ENCODE results near the gene CEP131.
"Not testable (repeated sequence)": the region's sequence is repeated elsewhere in the genome, so short reads cannot be mapped to it uniquely, and the experiment has no call there.

The CEP131 gene

DNA sequence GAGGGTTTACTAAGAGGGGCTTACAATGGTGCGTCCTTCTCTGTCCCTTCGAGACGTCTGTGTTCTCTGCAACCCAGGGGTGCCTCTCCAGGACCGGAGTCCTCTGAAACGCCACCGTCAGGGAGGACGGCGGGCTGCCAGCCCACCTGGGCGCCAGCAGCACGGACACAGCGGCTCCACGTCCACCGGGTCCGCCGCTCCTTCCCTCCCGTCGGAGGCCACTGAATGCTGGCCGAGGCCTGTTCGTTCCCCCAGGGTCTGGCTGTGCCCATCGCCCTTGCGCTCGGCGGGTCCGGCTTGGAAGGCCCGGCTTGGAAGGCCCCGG is 15.7 kb upstream of the CEP131 start:
- no peak for DNase-seq

- DNase-seq, result no peak
Measured at GRCh38 chr17:81237591-81238489, 15.1 kb upstream of the CEP131 start.

GRCh38 chr17:81236784-81237183 is 14.0 kb upstream of the CEP131 start:
- no peak for DNase-seq

GRCh38 chr17:81235822-81236740 is 13.3 kb upstream of the CEP131 start:
- DNase-seq, result no peak

DNA sequence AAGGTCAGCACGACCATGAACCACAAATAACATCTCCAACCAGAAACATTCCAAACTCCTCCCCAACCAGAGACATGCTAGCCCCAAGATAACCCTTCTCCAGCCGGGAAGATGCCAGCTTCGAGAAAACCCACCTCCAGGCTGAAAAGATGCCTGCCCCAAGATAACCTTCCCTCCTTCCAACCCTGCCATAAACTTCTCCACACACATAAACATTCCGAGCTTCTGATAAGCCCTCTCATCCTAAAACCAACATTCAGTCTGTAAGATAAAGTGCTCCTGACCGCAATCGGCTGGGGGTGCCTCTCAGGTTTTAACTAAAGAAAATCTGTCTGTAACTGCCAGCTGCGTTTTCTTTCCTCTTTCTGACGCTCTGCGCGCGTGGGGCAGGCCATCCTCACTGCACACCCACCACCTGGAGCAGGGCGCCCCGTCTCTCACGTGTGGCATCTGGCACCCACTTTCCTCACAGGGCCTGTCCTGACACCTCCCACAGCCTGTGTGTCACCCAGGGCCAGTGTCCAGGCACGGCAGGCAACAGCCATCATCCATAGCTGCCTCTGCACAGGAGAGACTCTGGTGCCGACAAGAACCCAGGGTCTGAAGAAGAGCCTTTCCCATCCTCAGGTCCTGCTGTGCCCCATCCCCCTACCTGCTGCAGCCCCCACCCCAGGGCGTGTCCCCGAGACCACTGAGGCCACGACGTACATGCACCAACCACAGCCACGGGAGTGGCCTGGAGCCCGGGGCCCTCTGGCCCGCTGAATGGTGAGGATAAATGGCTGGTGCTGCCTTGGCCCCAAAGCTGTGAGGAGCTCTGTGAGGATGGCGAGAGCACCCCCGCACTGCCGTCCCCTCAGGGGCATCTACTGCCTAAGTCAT is 12.4 kb upstream of the CEP131 start:
- DNase-seq, result no peak

DNA sequence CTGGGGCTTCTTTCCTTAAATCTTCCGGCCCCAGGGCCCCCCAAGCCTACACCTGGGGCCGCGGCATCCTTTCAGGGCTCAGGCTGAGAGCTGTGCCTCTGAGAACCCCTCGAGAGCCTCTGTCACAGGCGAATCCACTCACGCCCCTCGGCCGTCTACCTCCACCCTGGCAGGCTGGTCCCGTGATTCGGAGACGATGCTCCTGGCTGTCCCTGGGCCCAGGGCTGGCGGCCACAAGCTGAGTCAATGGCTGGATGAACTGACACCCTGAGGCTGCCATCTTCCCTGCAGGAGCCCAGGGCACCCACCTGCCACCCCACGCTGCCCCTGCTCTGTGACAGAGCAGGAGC is 11.7 kb upstream of the CEP131 start:
- DNase-seq, result no peak

- DNase-seq, result no peak
Measured at GRCh38 chr17:81233811-81234505, 11.2 kb upstream of the CEP131 start.

- no peak for DNase-seq
Measured at GRCh38 chr17:81233316-81233715, 10.6 kb upstream of the CEP131 start.

GRCh38 chr17:81232616-81233241 is 10.0 kb upstream of the CEP131 start:
- no peak for DNase-seq

DNA sequence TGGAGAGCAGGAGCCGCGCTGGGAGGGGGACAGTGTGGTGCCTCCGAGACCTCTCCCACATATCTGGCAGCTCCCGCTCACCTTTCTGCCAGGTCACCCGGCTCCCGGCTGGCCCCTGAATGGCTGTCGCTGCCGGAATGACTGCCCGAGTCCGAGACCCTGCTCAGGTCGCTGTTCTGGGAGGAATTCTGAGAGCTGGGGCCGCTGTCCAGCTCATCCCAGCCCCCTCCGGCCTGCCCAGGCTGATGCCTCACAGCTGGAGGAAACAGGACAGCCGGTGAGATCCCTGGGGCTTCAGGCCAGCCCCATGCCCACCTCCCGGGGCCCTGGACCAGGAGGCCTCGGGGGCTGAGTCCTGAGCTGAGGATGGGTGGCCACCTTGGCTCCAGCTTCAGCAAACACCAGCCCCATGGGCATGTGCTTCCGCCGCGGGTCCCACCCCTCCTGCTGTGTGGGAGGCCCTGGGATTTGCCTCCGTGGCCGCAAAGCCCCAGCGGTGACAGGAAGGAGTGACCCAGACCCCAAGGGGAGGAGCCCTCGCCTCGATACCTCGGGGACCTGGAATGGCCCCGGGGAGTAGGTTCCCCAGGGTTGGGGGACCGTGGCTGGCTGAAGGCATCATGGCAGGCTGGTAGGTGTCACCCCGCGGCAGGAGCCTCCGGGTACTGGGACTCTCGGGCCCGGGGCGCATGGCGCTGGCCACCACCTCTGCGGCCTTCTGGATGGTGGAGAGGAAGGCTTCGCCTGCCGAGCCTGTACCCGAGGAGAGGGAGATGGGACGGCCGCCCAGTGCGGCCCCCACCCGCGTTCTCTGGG is 9.2 kb upstream of the CEP131 start:
- no peak for DNase-seq

GRCh38 chr17:81231121-81231645 is 8.4 kb upstream of the CEP131 start:
- DNase-seq, result no peak

DNA sequence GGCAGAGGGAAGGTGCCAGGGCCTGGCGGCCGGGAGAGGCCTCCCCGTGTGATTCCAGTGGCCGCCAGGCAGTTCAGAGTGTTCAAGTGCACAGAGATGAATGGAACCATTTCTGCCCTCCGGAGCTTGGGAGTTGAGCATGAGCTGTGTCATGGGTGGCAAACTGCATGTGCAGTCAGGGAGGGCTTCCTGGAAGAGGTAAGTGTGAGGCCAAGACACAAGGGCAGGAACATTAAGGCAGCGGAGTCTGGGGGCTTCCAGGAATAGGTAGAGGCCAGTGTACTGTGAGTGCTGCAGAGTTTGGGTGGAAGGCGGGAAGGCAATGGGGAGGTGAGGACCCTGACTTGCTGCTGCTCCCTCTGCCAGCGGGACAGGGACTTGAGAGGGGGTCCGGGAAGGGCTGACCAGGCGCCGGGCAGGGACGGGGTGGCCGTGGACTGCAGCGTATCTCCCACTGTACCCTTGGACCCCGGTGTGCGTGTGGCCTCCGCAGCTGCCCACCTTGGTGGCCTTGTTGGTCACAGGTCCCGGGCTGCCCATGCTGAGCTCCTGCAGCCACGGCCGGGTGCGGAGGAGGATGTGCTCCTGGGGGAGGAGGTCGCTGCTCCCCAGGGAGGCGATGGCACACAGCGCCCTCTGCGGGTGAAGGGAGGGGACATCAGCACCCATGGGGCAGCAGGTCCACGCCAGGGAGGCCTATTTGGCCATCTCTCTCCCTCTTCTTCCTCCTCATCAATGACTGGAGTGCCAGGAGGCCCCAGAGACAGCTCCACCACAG is 7.5 kb upstream of the CEP131 start:
- no peak for DNase-seq

GRCh38 chr17:81229666-81229920 is 6.8 kb upstream of the CEP131 start:
- no peak for DNase-seq

GRCh38 chr17:81228834-81229665 is 6.3 kb upstream of the CEP131 start:
- no peak for DNase-seq

- DNase-seq, result no peak
Measured at GRCh38 chr17:81228420-81228819, 5.7 kb upstream of the CEP131 start.

DNA sequence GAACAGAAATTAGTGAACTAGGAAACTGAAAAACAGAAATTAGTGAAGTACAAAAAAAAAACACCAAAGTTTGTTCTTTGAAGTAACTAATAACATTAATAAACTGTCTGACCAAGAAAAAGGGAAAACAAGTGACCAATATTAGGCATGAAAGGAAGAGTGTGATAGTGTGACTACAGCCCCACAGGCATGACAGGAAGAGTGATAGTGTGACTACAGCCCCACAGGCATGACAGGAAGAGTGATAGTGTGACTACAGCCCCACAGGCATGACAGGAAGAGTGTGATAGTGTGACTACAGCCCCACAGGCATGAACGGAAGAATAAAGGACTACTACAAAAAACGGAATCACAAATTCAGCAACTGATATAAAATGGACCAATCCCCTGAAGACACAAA is 4.9 kb upstream of the CEP131 start:
- not testable (repeated sequence) for DNase-seq

DNA sequence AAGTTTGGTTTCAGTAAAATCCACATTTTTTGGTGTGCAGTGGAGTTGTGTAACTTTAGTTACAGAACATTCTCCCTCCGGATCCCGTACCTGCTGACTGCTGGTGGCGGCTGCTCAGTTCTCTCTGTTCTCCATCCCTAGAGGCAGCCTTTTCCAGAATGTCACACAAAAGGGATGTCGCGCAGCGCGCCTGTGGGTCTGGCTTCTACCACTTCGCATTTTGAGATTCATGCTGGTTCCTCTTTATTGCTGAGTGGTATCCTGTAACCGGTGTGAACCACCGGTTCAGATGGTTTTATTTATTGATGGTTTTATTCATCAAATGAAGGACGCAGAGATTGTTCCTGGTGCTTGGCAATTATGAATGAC is 981 bp upstream of the CEP131 start:
- no peak for DNase-seq

GRCh38 chr17:81222620-81222905 is 202 bp downstream of the CEP131 start:
- no peak for DNase-seq

GRCh38 chr17:81221842-81222619 is 734 bp downstream of the CEP131 start:
- no peak for DNase-seq
